Gastroesophageal sphincter (tissue), 3 donors: Measurements from ENCODE around the gene HTD2.

Source experiments
- POLR2A ChIP-seq, 2 donors: fragments of 450-650 bp; IDR thresholded peaks; one replicate each; pipeline ENCODE4 v1.6.1; 2017; ENCODE audit warnings: antibody characterized with exemption in 2 of 2, mild to moderate bottlenecking in 2 of 2, moderate library complexity in 1 of 2
- POLR2AphosphoS5 ChIP-seq: sonication (generic); formaldehyde crosslinking; IDR thresholded peaks from one replicate; pipeline ENCODE4 v1.6.1; 2017; ENCODE audit warnings: antibody characterized with exemption
- TF ChIP-seq, protein P1 (sequence below), 4 experiments: fragments of 200-600 bp in 2 of 4; fragments of 450-650 bp in 2 of 4; sonication (generic) in 1 of 4; IDR thresholded peaks; one replicate each; pipeline ENCODE4 v1.5.1; 2017 to 2019; ENCODE audit warnings: antibody characterized with exemption in 4 of 4, mild to moderate bottlenecking in 2 of 4, moderate library complexity in 2 of 4

DNA sequence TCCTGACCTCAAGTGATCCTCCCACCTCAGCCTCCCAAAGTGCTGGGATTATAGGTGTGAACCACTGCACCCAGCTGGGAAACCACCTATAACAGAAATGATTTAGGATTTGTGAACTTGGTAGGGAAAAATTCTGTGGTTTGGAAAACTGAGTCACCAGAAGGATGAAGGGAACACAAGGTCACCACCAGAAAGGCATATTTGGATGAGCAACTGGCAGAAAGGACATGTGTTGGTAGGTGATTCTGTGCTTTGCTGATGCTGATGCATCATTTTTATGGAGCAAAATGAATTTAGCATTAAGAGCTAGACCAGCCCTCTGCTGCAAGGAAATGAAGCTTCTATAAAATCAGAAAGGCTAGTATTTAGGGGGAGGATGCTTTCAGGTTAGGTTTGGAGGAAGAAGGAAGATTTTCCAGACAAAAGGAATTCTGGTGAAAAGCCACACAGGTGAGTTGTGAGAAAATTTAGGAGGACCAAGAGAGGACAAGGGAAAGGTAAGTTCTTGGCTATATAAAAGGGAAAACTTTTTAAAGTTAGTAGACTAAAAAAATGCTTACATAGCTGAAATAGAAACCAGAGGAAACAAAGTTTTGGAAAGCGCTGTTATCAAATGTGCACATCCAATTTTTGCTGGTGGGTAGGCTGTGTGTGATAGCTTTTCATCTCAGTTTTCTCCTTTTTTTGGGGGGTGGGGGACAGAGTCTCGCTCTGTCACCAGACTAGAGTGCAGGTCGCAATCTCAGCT lies 30.0 kb downstream of the HTD2 start:
- TF ChIP-seq, protein P1, sequence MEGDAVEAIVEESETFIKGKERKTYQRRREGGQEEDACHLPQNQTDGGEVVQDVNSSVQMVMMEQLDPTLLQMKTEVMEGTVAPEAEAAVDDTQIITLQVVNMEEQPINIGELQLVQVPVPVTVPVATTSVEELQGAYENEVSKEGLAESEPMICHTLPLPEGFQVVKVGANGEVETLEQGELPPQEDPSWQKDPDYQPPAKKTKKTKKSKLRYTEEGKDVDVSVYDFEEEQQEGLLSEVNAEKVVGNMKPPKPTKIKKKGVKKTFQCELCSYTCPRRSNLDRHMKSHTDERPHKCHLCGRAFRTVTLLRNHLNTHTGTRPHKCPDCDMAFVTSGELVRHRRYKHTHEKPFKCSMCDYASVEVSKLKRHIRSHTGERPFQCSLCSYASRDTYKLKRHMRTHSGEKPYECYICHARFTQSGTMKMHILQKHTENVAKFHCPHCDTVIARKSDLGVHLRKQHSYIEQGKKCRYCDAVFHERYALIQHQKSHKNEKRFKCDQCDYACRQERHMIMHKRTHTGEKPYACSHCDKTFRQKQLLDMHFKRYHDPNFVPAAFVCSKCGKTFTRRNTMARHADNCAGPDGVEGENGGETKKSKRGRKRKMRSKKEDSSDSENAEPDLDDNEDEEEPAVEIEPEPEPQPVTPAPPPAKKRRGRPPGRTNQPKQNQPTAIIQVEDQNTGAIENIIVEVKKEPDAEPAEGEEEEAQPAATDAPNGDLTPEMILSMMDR (IDR thresholded peaks at IDR 0.05): no peak
- no peak for TF ChIP-seq POLR2AphosphoS5
- no peak for TF ChIP-seq POLR2A (IDR thresholded peaks at IDR 0.05)
